Common myeloid progenitor, CD34-positive (primary cell): ENCODE measurements around the gene IL20. TPM values are rescaled to one million over a fixed set of nuclear protein-coding genes. Genes with fewer than 3 reads are reported as not detected.

Experiments
- CTCF ChIA-PET: fragments of 350-600 bp; sonication (Branson Sonifier 250); formaldehyde crosslinking; loops from one replicate; lab custom pipeline; 2021; ENCODE audit warnings: antibody characterized with exemption; lab: Charles Lee
- POLR2A ChIA-PET: fragments of 350-600 bp; sonication (Branson Sonifier 250); formaldehyde crosslinking; loops from one replicate; lab custom pipeline; 2021; ENCODE audit warnings: antibody characterized with exemption; lab: Charles Lee
- DNase-seq, 3 donors: peaks; one replicate each; pipeline versions ENCODE4 v3.0.0 to v3.0.0-alpha.2; 2013
- H3K27ac ChIP-seq, 2 experiments: 1 replicate in 1 of 2; 2 replicates in 1 of 2; pipeline ENCODE4 v1.7.0; 2013; ENCODE audit warnings: inconsistent platforms in 2 of 2, low read length in 2 of 2, mild to moderate bottlenecking in 2 of 2, low read depth in 1 of 2, moderate library complexity in 1 of 2; ENCODE audit not compliant: severe bottlenecking in 2 of 2, insufficient read depth in 1 of 2, poor library complexity in 1 of 2
- H3K27me3 ChIP-seq, 5 experiments: replicated peaks in 2 of 5; 1 replicate in 3 of 5; 2 replicates in 2 of 5; pipeline versions ENCODE4 v1.6.1 to v1.7.0; 2013; ENCODE audit warnings: low read length in 4 of 5, mild to moderate bottlenecking in 2 of 5, moderate library complexity in 2 of 5, inconsistent platforms in 1 of 5; ENCODE audit not compliant: insufficient read depth in 5 of 5, control insufficient read depth in 4 of 5
- H3K36me3 ChIP-seq, 4 experiments: 1 replicate in 2 of 4; 2 replicates in 2 of 4; pipeline versions ENCODE4 v1.6.1 to v1.7.0; 2013; ENCODE audit warnings: low read length in 3 of 4, control low read depth in 1 of 4, mild to moderate bottlenecking in 1 of 4; ENCODE audit not compliant: control insufficient read depth in 4 of 4, insufficient read depth in 4 of 4
- H3K4me1 ChIP-seq, 4 experiments: 1 replicate in 3 of 4; 2 replicates in 1 of 4; pipeline versions ENCODE4 v1.6.1 to v1.7.1; 2013; ENCODE audit warnings: low read length in 3 of 4, mild to moderate bottlenecking in 3 of 4, control low read depth in 1 of 4, inconsistent platforms in 1 of 4, moderate library complexity in 1 of 4; ENCODE audit not compliant: control insufficient read depth in 4 of 4, insufficient read depth in 4 of 4; ENCODE audit errors: control extremely low read depth in 1 of 4
- H3K4me3 ChIP-seq, 7 experiments: 1 replicate in 4 of 7; 2 replicates in 3 of 7; pipeline versions ENCODE4 v1.5.1 to v1.7.0; 2013; ENCODE audit warnings: mild to moderate bottlenecking in 7 of 7, low read length in 6 of 7, moderate library complexity in 6 of 7, inconsistent platforms in 2 of 7, low read depth in 2 of 7, control low read depth in 1 of 7; ENCODE audit not compliant: insufficient read depth in 4 of 7, control insufficient read depth in 1 of 7; ENCODE audit errors: extremely low read depth in 1 of 7
- H3K9me3 ChIP-seq, 5 experiments: 1 replicate in 4 of 5; 2 replicates in 1 of 5; pipeline versions ENCODE4 v1.6.1 to v1.7.1; 2013; ENCODE audit warnings: low read length in 4 of 5, mild to moderate bottlenecking in 2 of 5, inconsistent platforms in 1 of 5, low read depth in 1 of 5, moderate library complexity in 1 of 5; ENCODE audit not compliant: control insufficient read depth in 4 of 5, insufficient read depth in 2 of 5; ENCODE audit errors: control extremely low read depth in 1 of 5
- WGBS: methylation state at CpG from one replicate; pipeline ENCODE4 v1.1.5; 2013; ENCODE audit not compliant: insufficient coverage; 5-methylcytosine and 5-hydroxymethylcytosine counted together
- polyA plus RNA-seq: library from polyadenylated mRNA; unstranded; fragments of 120-200 nt; gene quantifications from one replicate; pipeline ENCODE4 v1.2.1, GENCODE V29; 2013

The IL20 gene, protein sequence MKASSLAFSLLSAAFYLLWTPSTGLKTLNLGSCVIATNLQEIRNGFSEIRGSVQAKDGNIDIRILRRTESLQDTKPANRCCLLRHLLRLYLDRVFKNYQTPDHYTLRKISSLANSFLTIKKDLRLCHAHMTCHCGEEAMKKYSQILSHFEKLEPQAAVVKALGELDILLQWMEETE
- not detected for polyA plus RNA-seq

DNA sequence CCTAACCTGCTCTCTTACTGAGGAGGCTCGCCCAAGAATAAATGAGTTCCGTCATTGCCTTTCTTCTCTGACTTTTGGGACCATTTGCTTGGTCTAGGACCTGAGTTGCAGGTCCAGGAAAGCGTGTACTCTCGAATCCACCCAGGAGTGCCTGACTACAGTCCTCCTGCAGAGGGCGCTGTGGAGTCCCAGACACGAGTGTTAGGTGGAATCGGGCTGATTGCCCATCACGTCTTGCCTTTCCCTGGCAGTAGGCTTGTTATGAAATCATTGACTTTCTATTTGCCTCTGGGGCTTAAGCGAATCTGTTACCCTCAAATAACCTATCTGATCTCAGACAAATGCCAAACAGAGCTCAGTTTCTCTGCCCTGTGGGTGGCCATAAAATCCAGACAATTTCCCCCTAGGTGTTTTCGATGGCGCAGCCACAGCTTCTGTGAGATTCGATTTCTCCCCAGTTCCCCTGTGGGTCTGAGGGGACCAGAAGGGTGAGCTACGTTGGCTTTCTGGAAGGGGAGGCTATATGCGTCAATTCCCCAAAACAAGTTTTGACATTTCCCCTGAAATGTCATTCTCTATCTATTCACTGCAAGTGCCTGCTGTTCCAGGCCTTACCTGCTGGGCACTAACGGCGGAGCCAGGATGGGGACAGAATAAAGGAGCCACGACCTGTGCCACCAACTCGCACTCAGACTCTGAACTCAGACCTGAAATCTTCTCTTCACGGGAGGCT, at the start of gene IL20:
TSS of gene IL20 (plus strand) at position 685 of the 733 bp plus-strand sequence. CDS start 230 bp downstream, outside the sequence.
- Histone ChIP-seq H3K4me3 (no peak within 1 kb of the TSS), H3K9me3 (no peaks in the 10 kb centered on the region), H3K27me3 (no peaks in the 10 kb centered on the region), H3K4me1 (peaks cover 0 to under 1% (median 0%) of the 10 kb centered on the region in 4 experiments), H3K27ac (no peak within 1 kb of the TSS), H3K36me3 (no peaks in the 10 kb centered on the region)
- ChIA-PET POLR2A (no interaction called here), CTCF (interaction anchor here (0.7 to 2.6 kb wide), 19 partner anchors 10 to 148 kb away, joined by 3 to 10 read pairs (median 4); no protein-coding TSS in a partner anchor)
- peak; percentile 78 to 90 (median 83) for DNase-seq
- 63% methylated on average over 16 of the region's 19 CpGs for WGBS

DNA sequence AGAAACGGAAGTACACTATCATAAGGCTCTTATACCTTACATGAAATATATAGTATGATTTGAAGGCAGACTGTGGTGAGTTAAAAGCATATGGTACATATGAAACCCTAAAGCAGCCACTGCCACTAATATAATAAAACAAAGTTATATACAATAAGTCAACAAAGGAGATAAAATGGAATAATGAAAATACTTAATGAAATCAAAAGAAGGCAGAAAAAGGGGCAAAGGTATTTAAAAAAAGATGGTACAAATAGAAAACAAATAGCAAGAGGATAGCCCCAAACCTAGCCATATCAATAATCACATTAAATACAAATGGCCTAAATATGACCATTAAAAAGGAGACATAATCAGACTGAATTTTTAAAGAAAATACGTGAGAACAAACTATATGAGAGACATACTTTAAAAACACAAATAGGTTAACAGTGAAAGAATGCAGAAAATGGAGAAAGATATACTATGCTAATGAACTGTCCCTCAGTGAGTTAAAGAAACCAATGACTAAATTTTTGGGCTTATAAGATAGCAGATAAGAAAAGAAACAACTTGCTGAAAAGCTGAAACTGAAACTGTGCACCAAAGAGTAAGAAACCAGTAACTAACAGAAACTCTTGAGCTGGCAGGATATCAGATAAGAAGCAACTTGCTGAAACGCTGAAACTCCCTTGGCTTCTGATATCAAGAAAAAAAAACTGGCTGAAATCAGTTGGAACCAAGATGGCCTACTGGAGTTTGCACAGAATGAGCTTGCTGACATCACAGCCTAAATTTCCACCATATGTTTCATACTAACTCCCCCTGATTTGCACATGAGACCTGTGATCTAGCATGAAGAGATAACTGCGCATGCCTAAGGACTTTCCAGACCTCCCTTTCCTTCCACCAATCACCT, 48.8 kb upstream of the IL20 start:
- Histone ChIP-seq H3K27me3 (no peaks in the 10 kb centered on the region), H3K4me3 (peak overlapping the region in 1 of 7 experiments; percentile 28), H3K9me3 (peaks cover 0 to 10% (median 6%) of the 10 kb centered on the region in 5 experiments), H3K4me1 (peaks cover 0 to 22% (median 8%) of the 10 kb centered on the region in 4 experiments), H3K36me3 (no peaks in the 10 kb centered on the region), H3K27ac (peak overlapping the region in 1 of 2 experiments; percentile 68)
- ChIA-PET CTCF (interaction anchor here (0.8 to 2.6 kb wide), 10 partner anchors 11 to 164 kb away, joined by 3 to 8 read pairs (median 4); no protein-coding TSS in a partner anchor), POLR2A (interaction anchor here (0.8 kb wide), 1 partner anchor 82 kb away, joined by 5 read pairs; no protein-coding TSS in a partner anchor)
- peak; percentile 39 to 83 (median 72) for DNase-seq
- 50% methylated on average over 2 of the region's 4 CpGs for WGBS

GRCh38 chr1:206821493-206821892, 43.9 kb upstream of the IL20 start:
- Histone ChIP-seq H3K36me3 (no peaks in the 10 kb centered on the region), H3K4me3 (no peak overlapping the region), H3K27ac (no peak overlapping the region), H3K27me3 (no peaks in the 10 kb centered on the region), H3K4me1 (peaks cover 6 to 27% (median 12%) of the 10 kb centered on the region in 4 experiments), H3K9me3 (no peaks in the 10 kb centered on the region)
- 72% methylated on average over 2 of the region's 4 CpGs for WGBS
- CTCF ChIA-PET, result interaction anchor here (0.6 to 5.2 kb wide), 5 partner anchors 10 to 110 kb away, joined by 3 to 35 read pairs (median 3); no protein-coding TSS in a partner anchor
- DNase-seq, result no peak
- POLR2A ChIA-PET, result no interaction called here

DNA sequence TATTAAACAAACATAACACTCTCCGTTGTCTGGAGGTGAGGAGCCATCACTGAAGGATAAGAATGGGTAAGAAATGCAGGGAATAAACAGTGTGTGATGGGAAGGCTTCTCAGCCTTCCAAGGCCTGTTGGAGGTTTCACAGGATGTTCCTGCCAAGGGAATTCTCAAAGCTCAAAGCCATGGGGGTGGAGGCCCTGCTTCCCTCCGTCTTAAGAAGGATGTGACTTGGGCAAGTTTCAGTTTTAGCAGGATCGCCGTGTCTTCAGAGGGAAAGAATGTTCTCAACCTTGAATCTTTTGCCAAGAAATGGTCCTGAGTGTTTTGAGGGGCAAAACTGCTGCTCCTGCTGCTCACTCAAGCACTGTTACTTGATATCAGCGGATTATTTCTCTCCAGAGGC, 41.7 kb upstream of the IL20 start:
- ChIA-PET POLR2A (interaction anchor here (0.6 kb wide), 1 partner anchor 49 kb away, joined by 3 read pairs; no protein-coding TSS in a partner anchor), CTCF (interaction anchor here (0.7 to 2.3 kb wide), 5 partner anchors 9 to 89 kb away, joined by 3 to 5 read pairs (median 3); no protein-coding TSS in a partner anchor)
- H3K27me3 ChIP-seq, result no peaks in the 10 kb centered on the region
- WGBS, result 100% methylated on average over 4 of the region's 5 CpGs
- H3K27ac ChIP-seq, result no peak overlapping the region
- no peaks in the 10 kb centered on the region for H3K36me3 ChIP-seq
- no peak for DNase-seq
- no peaks in the 10 kb centered on the region for H3K9me3 ChIP-seq
- peaks cover 4 to 19% (median 8%) of the 10 kb centered on the region in 4 experiments for H3K4me1 ChIP-seq
- H3K4me3 ChIP-seq, result no peak overlapping the region

DNA sequence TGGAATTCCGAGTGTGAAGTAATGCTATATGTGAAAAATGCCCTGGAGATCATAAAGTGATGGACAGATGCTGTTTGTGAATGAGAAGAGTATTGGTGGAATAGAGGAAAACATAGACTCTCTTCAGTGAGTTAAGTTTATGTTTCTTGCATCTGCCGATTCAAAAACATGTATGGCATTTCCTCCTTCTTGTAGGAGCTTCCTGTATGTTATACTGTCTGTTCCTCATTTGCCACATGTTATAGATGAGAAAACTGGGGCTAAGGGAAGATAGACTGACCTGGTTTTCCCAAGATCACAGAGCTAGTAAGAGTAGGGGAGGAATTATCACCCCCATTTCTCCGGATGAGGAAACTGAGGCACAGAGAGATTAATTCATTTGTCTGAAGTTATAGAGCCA, 41.1 kb upstream of the IL20 start:
- Histone ChIP-seq H3K27me3 (no peaks in the 10 kb centered on the region), H3K4me3 (no peak overlapping the region), H3K27ac (no peak overlapping the region), H3K9me3 (no peaks in the 10 kb centered on the region), H3K4me1 (peaks cover 4 to 25% (median 13%) of the 10 kb centered on the region in 4 experiments), H3K36me3 (no peaks in the 10 kb centered on the region)
- WGBS, result 100% methylated on average over 2 of the region's 3 CpGs
- POLR2A ChIA-PET, result no interaction called here
- peak in 2 of 3 donors; percentile 54 to 56 for DNase-seq
- CTCF ChIA-PET, result interaction anchor here (0.7 to 1.6 kb wide), 5 partner anchors 8 to 90 kb away, joined by 3 to 7 read pairs (median 3); no protein-coding TSS in a partner anchor

- no peak for DNase-seq
- H3K27me3 ChIP-seq, result no peaks in the 10 kb centered on the region
- H3K9me3 ChIP-seq, result no peaks in the 10 kb centered on the region
- peaks cover 7 to 33% (median 27%) of the 10 kb centered on the region in 4 experiments for H3K4me1 ChIP-seq
- WGBS, result 80% methylated on average over 1 of the region's 4 CpGs
- no peaks in the 10 kb centered on the region for H3K36me3 ChIP-seq
- H3K27ac ChIP-seq, result no peak overlapping the region
- ChIA-PET CTCF (interaction anchor here (0.6 kb wide), 1 partner anchor 98 kb away, joined by 3 read pairs; no protein-coding TSS in a partner anchor), POLR2A (no interaction called here)
- H3K4me3 ChIP-seq, result no peak overlapping the region
Measured at GRCh38 chr1:206826394-206826793, 39.0 kb upstream of the IL20 start.
